Measurements from ENCODE around the gene PLAC1.

Gene PLAC1

DNA sequence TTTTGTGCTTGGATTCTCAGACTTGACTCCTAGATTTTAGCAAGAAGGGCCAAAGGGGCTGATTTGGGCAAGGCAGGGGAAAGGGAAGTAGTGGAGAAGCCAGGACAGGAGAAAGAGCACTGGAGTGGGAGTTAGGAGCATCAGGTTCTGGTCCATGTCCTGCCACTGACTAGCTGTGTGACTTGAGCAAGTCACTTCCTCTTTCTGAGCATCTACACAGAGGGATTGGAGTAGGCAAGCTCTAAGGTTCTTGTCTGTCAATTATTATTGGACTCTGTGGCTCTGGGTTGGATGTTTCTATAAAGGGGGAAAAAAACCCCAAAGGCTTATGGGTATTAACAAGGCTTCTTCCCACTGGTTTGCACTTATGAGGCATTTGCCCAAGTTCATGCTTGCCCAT is 24.4 kb downstream of the PLAC1 start:
- TF ChIP-seq CTCF (IDR thresholded peaks at IDR 0.05; ENCODE audit: low read depth, low read length), result no peak
- Histone ChIP-seq H3K4me3 (ENCODE audit: low read depth, low read length) (no peak overlapping the region), H3K27me3 (ENCODE audit: insufficient read depth, low read depth, severe bottlenecking) (peaks cover 3% of the 10 kb centered on the region), H3K27ac (no peak overlapping the region), H3K9me3 (ENCODE audit: severe bottlenecking) (no peaks in the 10 kb centered on the region), H3K36me3 (no peaks in the 10 kb centered on the region)
- DNase-seq, result no peak

GRCh38 chrX:134633394-134633793 is 24.9 kb downstream of the PLAC1 start:
- H3K4me3 ChIP-seq (ENCODE audit: low read depth, low read length), result no peak overlapping the region
- H3K9me3 ChIP-seq (ENCODE audit: severe bottlenecking), result no peaks in the 10 kb centered on the region
- DNase-seq, result no peak
- TF ChIP-seq CTCF (IDR thresholded peaks at IDR 0.05; ENCODE audit: low read depth, low read length), result no peak
- H3K27ac ChIP-seq, result no peak overlapping the region
- H3K27me3 ChIP-seq (ENCODE audit: insufficient read depth, low read depth, severe bottlenecking), result peaks cover 3% of the 10 kb centered on the region
- no peaks in the 10 kb centered on the region for H3K36me3 ChIP-seq

DNA sequence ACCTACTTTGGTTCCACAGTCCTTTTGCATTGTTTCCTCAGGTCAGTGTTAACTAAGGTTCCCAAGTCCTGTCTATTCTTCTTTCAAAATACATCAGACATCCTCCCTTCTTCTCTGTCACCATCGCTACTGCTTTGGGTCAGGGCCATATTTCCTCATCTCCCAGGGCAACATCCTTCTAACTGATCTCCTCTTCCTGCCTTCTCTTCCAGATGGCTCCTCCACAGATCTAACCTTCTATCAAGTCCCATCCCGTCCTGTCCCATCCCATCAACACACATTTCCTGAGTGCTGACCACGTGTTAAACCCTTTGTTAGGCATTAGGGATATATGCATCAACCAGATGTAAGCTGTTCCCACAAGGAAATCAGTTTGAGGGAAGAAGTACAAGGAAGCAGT is 25.9 kb downstream of the PLAC1 start:
- no peak for DNase-seq
- Histone ChIP-seq H3K27ac (no peak overlapping the region), H3K36me3 (no peaks in the 10 kb centered on the region), H3K9me3 (ENCODE audit: severe bottlenecking) (no peaks in the 10 kb centered on the region), H3K4me3 (ENCODE audit: low read depth, low read length) (no peak overlapping the region), H3K27me3 (ENCODE audit: insufficient read depth, low read depth, severe bottlenecking) (peaks cover 3% of the 10 kb centered on the region)
- no peak for TF ChIP-seq CTCF (IDR thresholded peaks at IDR 0.05; ENCODE audit: low read depth, low read length)

- Histone ChIP-seq H3K27me3 (ENCODE audit: insufficient read depth, low read depth, severe bottlenecking) (peaks cover 3% of the 10 kb centered on the region), H3K27ac (peak overlapping the region; percentile 44; the same call in 1 of the 2 replicates), H3K4me3 (ENCODE audit: low read depth, low read length) (no peak overlapping the region), H3K9me3 (ENCODE audit: severe bottlenecking) (no peaks in the 10 kb centered on the region), H3K36me3 (no peaks in the 10 kb centered on the region)
- peak; percentile 47 for DNase-seq
- no peak for TF ChIP-seq CTCF (IDR thresholded peaks at IDR 0.05; ENCODE audit: low read depth, low read length)
These were observed 26.6 kb downstream of the PLAC1 start for GRCh38 chrX:134631426-134632346.

DNA sequence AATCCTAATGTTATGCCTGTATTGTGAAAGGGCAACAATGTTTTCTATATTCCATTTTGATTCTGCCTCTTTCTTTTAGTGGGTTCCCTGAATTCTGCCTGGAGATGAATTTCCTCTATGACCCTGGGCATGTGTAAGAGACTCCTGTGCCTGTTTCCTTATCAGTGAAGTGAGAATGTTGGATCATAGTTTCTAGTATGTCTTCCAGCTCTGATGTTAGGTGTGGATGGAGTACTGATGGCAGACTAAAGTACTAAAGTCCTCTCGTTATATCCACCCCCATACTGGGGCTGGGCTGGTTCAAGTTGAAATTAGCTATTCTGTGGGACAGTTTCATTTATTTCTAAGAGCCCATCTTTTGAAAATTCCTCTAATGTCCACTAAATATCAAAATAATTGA is 29.6 kb downstream of the PLAC1 start:
- DNase-seq, result no peak
- Histone ChIP-seq H3K27ac (no peak overlapping the region), H3K36me3 (no peaks in the 10 kb centered on the region), H3K4me3 (ENCODE audit: low read depth, low read length) (no peak overlapping the region), H3K27me3 (ENCODE audit: insufficient read depth, low read depth, severe bottlenecking) (no peaks in the 10 kb centered on the region), H3K9me3 (ENCODE audit: severe bottlenecking) (no peaks in the 10 kb centered on the region)
- no peak for TF ChIP-seq CTCF (IDR thresholded peaks at IDR 0.05; ENCODE audit: low read depth, low read length)
